SKM-1 treated with dmso at 0.1 percent for 144 hours (cell line): ENCODE data around the gene MTFP1.
"Not testable (repeated sequence)": the region's sequence is repeated elsewhere in the genome, so short reads cannot be mapped to it uniquely, and the experiment has no call there.

Experiments used
- DNase-seq: peaks from one replicate; lab custom pipeline; 2025; ENCODE audit not compliant: unreplicated experiment; lab: John Stamatoyannopoulos, UW

MTFP1 gene

DNA sequence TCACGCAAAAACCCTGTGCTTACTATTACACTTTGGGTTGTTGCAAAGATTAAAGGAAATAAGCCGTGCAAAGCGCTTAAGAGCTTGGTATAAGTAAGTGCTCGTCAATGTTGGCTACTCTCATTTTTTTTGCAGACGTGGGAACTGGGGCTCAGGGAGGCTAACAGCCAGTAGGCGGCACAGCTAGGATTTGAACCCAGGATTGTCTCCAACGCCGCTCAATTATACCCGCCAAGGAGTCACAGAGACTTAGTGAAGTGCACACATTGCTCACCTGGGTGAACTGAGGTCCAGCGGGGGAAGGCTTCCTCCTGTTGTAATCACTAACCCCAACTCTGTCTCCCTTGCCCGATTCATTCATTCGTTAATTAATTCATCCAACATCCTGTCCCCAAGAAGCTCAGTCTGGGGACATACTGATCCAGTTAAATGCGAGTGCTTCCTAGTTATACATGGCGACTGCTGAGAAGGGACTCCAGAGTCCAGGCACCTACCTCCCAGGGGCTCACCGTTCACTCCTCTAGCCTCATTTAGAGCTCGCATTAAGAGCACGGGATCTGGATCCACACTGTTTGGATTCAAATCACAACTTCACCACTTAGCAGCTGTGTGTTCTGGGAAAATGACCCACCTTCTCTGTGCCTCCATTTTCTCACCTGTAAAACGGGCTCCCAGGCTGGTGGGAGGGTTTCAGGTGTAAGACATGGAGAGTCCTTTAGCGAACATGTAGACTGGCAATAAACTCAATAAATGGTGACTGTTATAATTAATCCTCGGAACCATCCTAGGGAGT is 838 bp upstream of the MTFP1 start:
- DNase-seq = peak; percentile 11

DNA sequence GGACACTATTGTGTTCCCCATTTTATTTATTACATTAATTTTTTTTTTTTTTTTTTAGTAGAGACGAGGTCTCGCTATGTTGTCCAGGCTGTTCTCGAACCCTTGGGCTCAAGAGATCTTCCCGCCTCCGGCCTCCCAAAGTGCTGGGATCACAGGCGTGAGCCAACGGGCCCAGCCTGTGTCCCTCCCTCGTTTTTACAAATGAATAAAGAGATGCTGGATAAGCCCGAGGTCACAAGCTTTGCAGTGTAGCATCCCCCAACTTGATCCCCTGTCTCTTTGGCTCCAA is 297 bp upstream of the MTFP1 start:
- no peak for DNase-seq

- DNase-seq = peak; percentile 70
Observed at GRCh38 chr22:30426388-30427353, 1.1 kb downstream of the MTFP1 start.

DNA sequence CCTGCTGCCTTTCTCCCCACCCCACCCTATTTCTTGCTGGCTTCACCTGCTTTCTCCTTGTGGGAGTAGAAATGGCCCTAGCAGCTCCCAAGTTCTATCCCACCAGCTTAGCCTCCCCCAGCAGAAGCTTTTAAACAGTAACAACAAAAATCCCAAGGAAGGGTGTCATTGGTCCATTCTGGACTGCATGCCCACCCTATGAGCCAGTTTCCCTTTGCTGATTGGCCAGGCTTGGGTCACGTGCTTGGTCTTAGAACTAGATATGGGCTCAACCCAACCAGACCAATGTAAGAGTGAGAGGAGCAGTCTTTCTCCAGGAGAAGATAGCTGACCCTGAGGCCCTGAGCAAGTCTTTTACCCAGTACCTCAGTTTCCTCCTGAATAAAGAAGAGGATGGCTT is 2.3 kb downstream of the MTFP1 start:
- DNase-seq = no peak

DNA sequence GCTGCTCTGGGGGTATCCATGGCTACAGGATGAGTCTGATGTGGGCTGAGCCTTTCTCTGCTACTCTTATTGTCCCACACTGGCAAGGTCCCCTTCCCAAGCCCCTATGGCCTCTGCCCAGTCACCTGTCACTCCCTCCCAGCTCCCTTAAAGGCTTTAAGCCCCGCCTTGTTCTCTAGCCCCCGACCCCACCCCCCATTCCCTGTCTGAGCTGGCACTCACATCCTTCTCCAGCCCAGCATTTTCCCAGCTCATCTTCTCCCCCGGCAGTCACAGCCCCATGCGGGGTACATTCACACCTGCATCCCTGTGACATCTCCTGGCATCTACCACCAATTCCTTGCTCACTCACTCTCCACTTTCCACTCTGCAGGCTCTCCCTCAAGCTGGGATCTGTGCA is 4.3 kb downstream of the MTFP1 start:
- DNase-seq = no peak

- DNase-seq = no peak
Observed at GRCh38 chr22:30430933-30431332, 5.4 kb downstream of the MTFP1 start.

DNA sequence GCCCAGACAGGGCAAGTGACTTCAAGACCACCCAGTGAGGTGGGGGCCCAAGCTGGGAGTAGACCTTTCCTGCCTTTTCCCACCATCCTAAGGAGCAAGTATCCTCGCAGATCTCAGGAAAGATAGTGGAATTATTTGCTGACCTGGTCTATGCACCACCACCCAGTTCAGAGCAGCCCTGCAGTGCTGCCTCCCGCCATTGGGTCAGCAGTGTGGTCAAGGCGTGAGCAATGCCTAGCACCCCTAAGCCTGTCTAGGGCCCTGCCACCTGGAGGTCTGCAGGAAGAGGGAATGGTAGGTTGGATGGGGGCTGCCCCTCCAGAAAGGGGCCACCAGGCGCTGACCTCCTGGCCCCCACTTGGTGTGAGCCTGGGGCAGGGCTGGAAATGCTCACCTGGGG is 6.5 kb downstream of the MTFP1 start:
- no peak for DNase-seq

- no peak for DNase-seq
Observed at GRCh38 chr22:30432520-30432919, 7.0 kb downstream of the MTFP1 start.

- no peak for DNase-seq
Observed at GRCh38 chr22:30433227-30433626, 7.7 kb downstream of the MTFP1 start.

DNA sequence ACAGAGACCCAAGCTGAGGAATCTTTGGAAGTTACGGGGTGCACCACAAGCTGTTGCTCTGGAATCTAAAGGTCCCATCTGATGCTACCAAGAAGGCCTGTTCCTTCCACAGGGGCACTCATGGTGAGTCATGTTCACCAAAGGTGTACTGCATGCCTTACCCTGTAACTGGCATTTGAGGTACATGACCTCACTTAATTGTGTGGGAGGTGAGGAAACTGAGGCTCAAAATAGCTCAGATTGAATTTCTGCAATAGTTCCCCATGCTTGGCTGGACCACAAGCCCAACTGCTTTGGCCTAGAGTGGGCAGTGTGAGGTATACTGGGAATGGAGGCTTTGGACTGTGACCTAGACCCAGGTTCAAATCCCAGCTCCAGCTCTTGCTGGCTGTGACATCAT is 8.2 kb downstream of the MTFP1 start:
- no peak for DNase-seq

- DNase-seq = no peak
Observed at GRCh38 chr22:30434843-30435242, 9.3 kb downstream of the MTFP1 start.

DNA sequence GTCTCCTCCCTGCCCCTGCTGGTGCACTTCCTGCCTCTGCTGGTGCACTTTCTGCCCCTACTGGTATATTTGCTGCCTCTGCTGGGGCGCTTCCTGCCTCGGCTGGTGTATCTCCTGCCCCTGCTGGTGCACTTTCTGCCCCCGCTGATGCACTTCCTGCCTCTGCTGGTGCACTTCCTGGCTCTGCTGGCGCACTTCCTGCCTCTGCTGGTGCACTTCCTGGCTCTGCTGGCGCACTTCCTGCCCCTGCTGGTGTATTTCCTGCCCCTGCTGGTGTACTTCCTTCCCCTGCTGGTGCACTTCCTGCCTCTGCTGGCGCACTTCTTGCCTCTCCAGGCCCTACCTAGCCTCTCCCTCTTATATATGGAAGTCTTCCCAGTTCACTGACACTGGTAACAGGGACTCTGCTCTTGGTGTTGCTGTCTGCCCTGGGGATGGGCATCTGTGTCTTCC is 10.1 kb downstream of the MTFP1 start:
- no peak for DNase-seq

GRCh38 chr22:30436196-30436595 is 10.6 kb downstream of the MTFP1 start:
- DNase-seq = no peak

DNA sequence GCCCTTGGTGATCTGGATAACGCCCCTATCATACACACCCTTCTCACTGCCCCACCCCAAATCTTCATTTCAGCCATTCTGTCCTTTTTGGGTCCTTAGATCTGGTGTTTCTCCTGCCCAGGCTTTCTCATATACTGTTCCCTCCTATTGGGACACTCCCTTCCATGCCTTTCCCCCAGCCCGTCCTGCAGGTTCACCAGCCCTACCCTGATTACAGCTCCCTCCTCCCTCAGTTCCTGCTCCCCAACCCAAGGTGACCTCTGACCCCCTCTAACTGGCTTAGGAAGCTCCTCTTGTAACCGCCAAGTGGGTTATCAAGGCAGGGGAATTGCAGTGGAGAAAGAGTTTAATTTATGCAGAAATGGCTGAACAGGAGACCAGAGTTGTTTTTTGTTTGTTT is 13.0 kb downstream of the MTFP1 start:
- no peak for DNase-seq

GRCh38 chr22:30439226-30439625 is 13.7 kb downstream of the MTFP1 start:
- no peak for DNase-seq

GRCh38 chr22:30439836-30440235 is 14.3 kb downstream of the MTFP1 start:
- no peak for DNase-seq

DNA sequence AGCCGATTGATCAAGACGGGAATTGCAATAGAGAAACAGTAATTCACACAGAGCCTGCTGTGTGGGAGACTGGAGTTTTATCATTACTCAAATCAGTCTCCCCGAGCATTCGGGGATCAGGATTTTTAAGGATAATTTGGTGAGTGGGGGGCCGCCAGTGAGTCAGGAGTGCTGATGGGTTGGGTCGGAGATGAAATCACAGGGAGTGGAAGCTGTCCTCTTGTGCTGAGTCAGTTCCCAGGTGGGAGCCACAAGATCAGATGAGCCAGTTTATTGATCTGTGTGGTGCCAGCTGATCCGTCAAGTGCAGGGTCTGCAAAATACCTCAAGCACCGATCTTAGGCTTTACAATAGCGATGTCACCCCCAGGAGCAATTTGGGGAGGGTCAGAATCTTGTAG is 15.5 kb downstream of the MTFP1 start:
- DNase-seq = no peak

- DNase-seq = no peak
Observed at GRCh38 chr22:30444632-30445437, 19.3 kb downstream of the MTFP1 start.

- DNase-seq = no peak
Observed at GRCh38 chr22:30445438-30446145, 20.0 kb downstream of the MTFP1 start.

DNA sequence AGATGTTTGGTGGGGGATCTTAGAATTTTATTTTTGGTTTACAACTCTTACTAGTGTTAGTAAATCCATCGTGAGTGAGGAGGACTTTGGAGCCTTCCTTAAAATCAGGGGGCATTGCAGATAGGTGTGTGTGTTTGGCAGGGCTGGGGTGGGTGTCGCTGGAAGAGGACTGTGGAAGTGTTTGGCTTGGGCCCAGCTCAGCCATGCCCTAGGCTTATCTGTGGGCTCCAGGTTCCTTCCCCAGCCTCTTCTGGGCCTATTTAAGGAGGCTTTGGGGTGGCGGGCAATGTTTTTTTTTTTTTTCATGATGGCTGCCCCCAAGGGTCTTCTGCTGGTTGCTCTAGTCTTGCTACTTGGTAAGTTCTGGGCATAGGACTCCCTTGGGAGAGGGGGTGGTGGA is 22.1 kb downstream of the MTFP1 start:
- DNase-seq = no peak

- not testable (repeated sequence) for DNase-seq
Observed at GRCh38 chr22:30451488-30451887, 25.9 kb downstream of the MTFP1 start.
